HEK293T (cell line): ENCODE results near the gene ZNF487.

Experiments used
- CTCF ChIA-PET: fragments of 350-600 bp; formaldehyde crosslinking; extraction: SDS; loops from one replicate; lab custom pipeline; 2021; ENCODE audit warnings: antibody characterized with exemption, inconsistent platforms; lab: Yijun Ruan, JAX
- POLR2A ChIA-PET: fragments of 350-600 bp; formaldehyde crosslinking; extraction: SDS; loops from one replicate; lab custom pipeline; 2020; ENCODE audit warnings: antibody characterized with exemption, inconsistent platforms; lab: Yijun Ruan, JAX
- DNase-seq: peaks from one replicate; pipeline ENCODE4 v3.0.0; 2012; ENCODE audit warnings: mixed read lengths; ENCODE audit errors: extremely low spot score
- ARNT ChIP-seq: fragments of 450-650 bp; IDR thresholded peaks from 2 replicates; pipeline ENCODE4 v1.6.1; 2017; ENCODE audit warnings: mild to moderate bottlenecking
- BHLHE40 ChIP-seq: fragments of 450-650 bp; IDR thresholded peaks from 2 replicates; pipeline ENCODE4 v1.6.1; 2016; ENCODE audit warnings: mild to moderate bottlenecking, moderate library complexity, borderline replicate concordance
- CTBP1 ChIP-seq: fragments of 450-650 bp; IDR thresholded peaks from 2 replicates; pipeline ENCODE4 v1.6.1; 2016; ENCODE audit warnings: borderline replicate concordance
- ELF4 ChIP-seq: fragments of 450-650 bp; IDR thresholded peaks from 2 replicates; pipeline ENCODE4 v1.6.1; 2017; ENCODE audit warnings: antibody characterized with exemption
- FOXA1 ChIP-seq: fragments of 450-650 bp; IDR thresholded peaks from 2 replicates; pipeline ENCODE4 v1.6.1; 2016; ENCODE audit warnings: mild to moderate bottlenecking
- FOXK2 ChIP-seq: fragments of 450-650 bp; IDR thresholded peaks from 2 replicates; pipeline ENCODE4 v1.6.1; 2016; ENCODE audit warnings: mild to moderate bottlenecking
- FOXM1 ChIP-seq: fragments of 450-650 bp; IDR thresholded peaks from 2 replicates; pipeline ENCODE4 v1.6.1; 2017; ENCODE audit warnings: mild to moderate bottlenecking, borderline replicate concordance
- HDGF ChIP-seq: fragments of 450-650 bp; IDR thresholded peaks from 2 replicates; pipeline ENCODE4 v1.6.1; 2017; ENCODE audit warnings: antibody characterized with exemption, borderline replicate concordance
- L3MBTL2 ChIP-seq: fragments of 450-650 bp; conservative IDR thresholded peaks from 2 replicates; pipeline ENCODE4 v1.6.1; 2016; ENCODE audit warnings: mild to moderate bottlenecking
- LEF1 ChIP-seq: fragments of 450-650 bp; IDR thresholded peaks from 2 replicates; pipeline ENCODE4 v1.6.1; 2017; ENCODE audit warnings: mild to moderate bottlenecking, borderline replicate concordance
- NFRKB ChIP-seq: fragments of 450-650 bp; IDR thresholded peaks from 2 replicates; pipeline ENCODE4 v1.6.1; 2016; ENCODE audit warnings: mild to moderate bottlenecking, moderate library complexity
- SP1 ChIP-seq: fragments of 450-650 bp; IDR thresholded peaks from 2 replicates; pipeline ENCODE4 v1.6.1; 2017
- SUZ12 ChIP-seq: fragments of 450-650 bp; IDR thresholded peaks from 2 replicates; pipeline ENCODE4 v1.6.1; 2016; ENCODE audit warnings: mild to moderate bottlenecking
- TARDBP ChIP-seq: fragments of 450-650 bp; IDR thresholded peaks from 2 replicates; pipeline ENCODE4 v1.6.1; 2016
- ZNF384 ChIP-seq: fragments of 450-650 bp; IDR thresholded peaks from 2 replicates; pipeline ENCODE4 v1.6.1; 2016
- TF ChIP-seq, protein P1 (sequence below): fragments of 450-650 bp; IDR thresholded peaks from 2 replicates; pipeline ENCODE4 v1.6.1; 2016

The ZNF487 gene

GRCh38 chr10:43402880-43403452 lies 33.9 kb upstream of the ZNF487 start:
- ChIA-PET POLR2A (interaction anchor here (1.3 kb wide), 1 partner anchor 18 kb away, joined by 6 read pairs; no protein-coding TSS in a partner anchor), CTCF (no interaction called here)
- no peak for DNase-seq
- TF ChIP-seq FOXK2 (no peak), TARDBP (no peak), BHLHE40 (no peak), NFRKB (no peak)

GRCh38 chr10:43403911-43404703 lies 32.8 kb upstream of the ZNF487 start:
- ChIA-PET POLR2A (interaction anchor here (0.6 to 1.3 kb wide), 3 partner anchors 9 to 28 kb away, joined by 3 to 6 read pairs (median 3); no protein-coding TSS in a partner anchor), CTCF (no interaction called here)
- no peak for TF ChIP-seq FOXM1
- TF ChIP-seq HDGF = no peak
- no peak for TF ChIP-seq L3MBTL2
- TF ChIP-seq FOXA1 = no peak
- no peak for TF ChIP-seq ELF4
- no peak for TF ChIP-seq SUZ12
- TF ChIP-seq LEF1 = no peak
- TF ChIP-seq FOXK2 = no peak
- TF ChIP-seq TARDBP = no peak
- TF ChIP-seq ZNF384 = no peak
- TF ChIP-seq CTBP1 = no peak
- no peak for TF ChIP-seq SP1
- TF ChIP-seq ARNT = no peak
- TF ChIP-seq, protein P1, sequence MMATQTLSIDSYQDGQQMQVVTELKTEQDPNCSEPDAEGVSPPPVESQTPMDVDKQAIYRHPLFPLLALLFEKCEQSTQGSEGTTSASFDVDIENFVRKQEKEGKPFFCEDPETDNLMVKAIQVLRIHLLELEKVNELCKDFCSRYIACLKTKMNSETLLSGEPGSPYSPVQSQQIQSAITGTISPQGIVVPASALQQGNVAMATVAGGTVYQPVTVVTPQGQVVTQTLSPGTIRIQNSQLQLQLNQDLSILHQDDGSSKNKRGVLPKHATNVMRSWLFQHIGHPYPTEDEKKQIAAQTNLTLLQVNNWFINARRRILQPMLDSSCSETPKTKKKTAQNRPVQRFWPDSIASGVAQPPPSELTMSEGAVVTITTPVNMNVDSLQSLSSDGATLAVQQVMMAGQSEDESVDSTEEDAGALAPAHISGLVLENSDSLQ = no peak
- no peak for TF ChIP-seq BHLHE40
- TF ChIP-seq NFRKB = no peak
- DNase-seq = no peak

DNA sequence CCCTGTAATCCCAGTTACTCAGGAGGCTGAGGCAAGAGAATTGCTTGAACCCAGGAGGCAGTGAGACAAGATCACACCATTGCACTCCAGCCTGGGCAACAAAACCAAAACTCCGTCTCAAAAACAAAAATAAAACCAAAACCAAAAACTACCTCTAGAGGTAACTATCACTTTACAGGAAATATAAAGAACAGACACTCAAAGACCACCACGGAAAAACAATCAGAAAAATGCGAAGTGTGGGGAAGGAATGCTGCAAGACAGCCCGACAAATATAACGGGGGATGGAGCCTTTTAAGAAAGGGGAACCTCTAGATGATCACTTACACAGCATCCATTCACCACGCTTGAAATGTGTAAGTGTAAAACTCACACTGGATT lies 32.2 kb upstream of the ZNF487 start:
- POLR2A ChIA-PET = no interaction called here
- CTCF ChIA-PET = no interaction called here
- TF ChIP-seq CTBP1 (no peak), ZNF384 (no peak), HDGF (no peak), TARDBP (no peak)
- DNase-seq = no peak

DNA sequence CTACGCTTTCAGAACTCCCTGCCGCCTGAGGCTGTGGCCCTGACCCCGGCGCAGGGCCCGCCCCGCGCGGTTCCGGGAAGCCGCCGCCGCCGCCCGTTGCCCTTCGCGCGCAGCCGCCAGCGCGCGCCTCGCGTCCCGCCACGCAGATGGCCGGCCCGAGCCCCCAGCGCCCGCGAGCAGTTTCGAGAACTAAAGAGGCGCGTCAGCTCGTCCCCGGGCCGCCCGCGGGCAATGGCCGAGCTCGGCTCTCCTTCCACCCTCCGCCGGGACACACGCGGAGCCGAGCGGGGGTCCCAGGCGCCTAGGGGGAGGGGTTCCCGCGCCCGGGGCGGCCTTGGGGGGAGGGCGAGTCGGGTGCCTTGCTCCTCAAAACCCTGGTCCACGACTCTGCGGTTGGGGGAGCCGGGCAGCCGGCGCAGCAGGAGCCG lies 29.7 kb upstream of the ZNF487 start:
- TF ChIP-seq ARNT = no peak
- no peak for TF ChIP-seq ELF4
- TF ChIP-seq L3MBTL2 = no peak
- TF ChIP-seq NFRKB = no peak
- TF ChIP-seq ZNF384 = no peak
- TF ChIP-seq BHLHE40 = no peak
- TF ChIP-seq FOXA1 = no peak
- TF ChIP-seq CTBP1 = no peak
- TF ChIP-seq SUZ12 = no peak
- TF ChIP-seq FOXM1 = no peak
- TF ChIP-seq SP1 = no peak
- TF ChIP-seq LEF1 = no peak
- TF ChIP-seq FOXK2 = no peak
- no peak for TF ChIP-seq TARDBP
- TF ChIP-seq HDGF = no peak
- TF ChIP-seq, protein P1 = no peak
- ChIA-PET CTCF (no interaction called here), POLR2A (interaction anchor here (0.7 to 5.1 kb wide), 6 partner anchors 9 to 29 kb away, joined by 3 to 37 read pairs (median 5); partner anchors contain the start of gene ZNF487)
- DNase-seq = peak; percentile 28

GRCh38 chr10:43407576-43408330 lies 29.2 kb upstream of the ZNF487 start:
- POLR2A ChIA-PET = interaction anchor here (0.7 to 5.1 kb wide), 7 partner anchors 10 to 29 kb away, joined by 3 to 37 read pairs (median 4); partner anchors contain the start of gene ZNF487
- CTCF ChIA-PET = interaction anchor here (0.6 kb wide), 1 partner anchor 12 kb away, joined by 7 read pairs; no protein-coding TSS in a partner anchor
- 0 out of 2 replicates have a peak, but pooled peaks have one; percentile 32 for TF ChIP-seq ELF4
- no peak for TF ChIP-seq FOXK2
- TF ChIP-seq FOXA1 = no peak
- peak; percentile 76 for TF ChIP-seq L3MBTL2
- peak; percentile 70 for DNase-seq

- CTCF ChIA-PET = no interaction called here
- DNase-seq = no peak
- POLR2A ChIA-PET = interaction anchor here (1.1 to 5.1 kb wide), 5 partner anchors 10 to 28 kb away, joined by 3 to 37 read pairs (median 6); partner anchors contain the start of gene ZNF487
- TF ChIP-seq FOXA1 (no peak), NFRKB (no peak), FOXK2 (no peak), TARDBP (no peak), SUZ12 (no peak), ARNT (no peak), ELF4 (no peak), CTBP1 (no peak), SP1 (no peak), ZNF384 (no peak), FOXM1 (no peak), L3MBTL2 (no peak), HDGF (no peak)
- TF ChIP-seq, protein P1 = no peak
Observed at GRCh38 chr10:43408331-43408709, 28.6 kb upstream of the ZNF487 start.
